Endothelial cell of umbilical vein (primary cell): ENCODE measurements around the gene DGKI. TPM values are rescaled to one million over a fixed set of nuclear protein-coding genes. Genes with fewer than 3 reads are reported as not detected.

Experiments
- BruUV-seq: library from RNA; stranded (reverse); fragments of 400-500 nt; replicated peaks from 2 replicates; lab custom pipeline; 2021; lab: Mats Ljungman, UMichigan
- CTCF ChIA-PET: fragments of 300-600, 350-600 bp; sonication (Branson Sonifier 250); formaldehyde crosslinking; loops from one replicate; lab custom pipeline; 2021; ENCODE audit warnings: antibody characterized with exemption, inconsistent platforms; lab: Charles Lee
- POLR2A ChIA-PET: fragments of 300-600, 350-600 bp; sonication (Branson Sonifier 250); formaldehyde crosslinking; loops from one replicate; lab custom pipeline; 2021; ENCODE audit warnings: antibody characterized with exemption, inconsistent platforms; lab: Charles Lee
- DNase-seq: peaks from one replicate; pipeline ENCODE4 v3.0.0-alpha.2; 2011; ENCODE audit warnings: low read depth, low spot score
- FAIRE-seq: peaks from 2 replicates; lab custom pipeline; 2011; peaks lifted over from hg19 to GRCh38; lab: Jason Lieb, UNC
- H2AFZ ChIP-seq: 2 replicates; pipeline ENCODE4 v1.6.0; 2012; ENCODE audit warnings: low read depth, low read length, control low read depth, inconsistent platforms
- H3K27ac ChIP-seq: 2 replicates; pipeline ENCODE4 v1.5.1; 2011; ENCODE audit warnings: low read depth, mild to moderate bottlenecking, control low read depth, low read length, moderate library complexity; ENCODE audit not compliant: insufficient read depth
- H3K27me3 ChIP-seq, 2 experiments: 2 replicates each; pipeline versions ENCODE4 v1.6.0 to v1.6.1; 2011; ENCODE audit warnings: low read length in 2 of 2, mixed read lengths in 1 of 2; ENCODE audit not compliant: control insufficient read depth in 2 of 2, insufficient read depth in 2 of 2
- H3K36me3 ChIP-seq, 2 experiments: 2 replicates in 1 of 2; 3 replicates in 1 of 2; pipeline ENCODE4 v1.5.1; 2011; ENCODE audit warnings: low read length in 2 of 2, mild to moderate bottlenecking in 1 of 2, moderate library complexity in 1 of 2; ENCODE audit not compliant: control insufficient read depth in 2 of 2, insufficient read depth in 2 of 2; ENCODE audit errors: extremely low read depth in 1 of 2
- H3K4me1 ChIP-seq: 3 replicates; pipeline ENCODE4 v1.5.1; 2011; ENCODE audit warnings: mild to moderate bottlenecking, low read length; ENCODE audit not compliant: control insufficient read depth, insufficient read depth; ENCODE audit errors: extremely low read depth
- H3K4me2 ChIP-seq: 2 replicates; pipeline ENCODE4 v1.6.1; 2011; ENCODE audit warnings: low read length, control low read depth, mixed read lengths; ENCODE audit not compliant: insufficient read depth
- H3K4me3 ChIP-seq, 3 experiments: fragments of 200-600 bp in 1 of 3; sonication (generic), shearing (Covaris generic) in 1 of 3; replicated peaks in 1 of 3; 2 replicates each; pipeline ENCODE4 v1.5.1; 2011 to 2016; ENCODE audit warnings: control low read depth in 3 of 3, low read length in 3 of 3, mild to moderate bottlenecking in 2 of 3, inconsistent platforms in 1 of 3, low read depth in 1 of 3, moderate library complexity in 1 of 3; ENCODE audit not compliant: insufficient read depth in 1 of 3
- H3K79me2 ChIP-seq: 2 replicates; pipeline ENCODE4 v1.6.0; 2012; ENCODE audit warnings: low read length, inconsistent platforms; ENCODE audit not compliant: control insufficient read depth, insufficient read depth
- H3K9ac ChIP-seq: replicated peaks from 2 replicates; pipeline ENCODE3; 2011; ENCODE audit warnings: low read length, control low read depth; ENCODE audit not compliant: insufficient read depth; ENCODE audit errors: extremely low read depth
- H3K9me1 ChIP-seq: replicated peaks from 3 replicates; pipeline ENCODE4 v1.6.0; 2011; ENCODE audit warnings: mild to moderate bottlenecking, low read length; ENCODE audit not compliant: control insufficient read depth, insufficient read depth; ENCODE audit errors: extremely low read depth
- H3K9me3 ChIP-seq: replicated peaks from 2 replicates; pipeline ENCODE4 v1.5.1; 2012; ENCODE audit warnings: low read length, inconsistent platforms; ENCODE audit not compliant: control insufficient read depth, insufficient read depth
- H4K20me1 ChIP-seq: replicated peaks from 2 replicates; pipeline ENCODE3; 2011; ENCODE audit warnings: mild to moderate bottlenecking, low read length; ENCODE audit not compliant: control insufficient read depth, insufficient read depth; ENCODE audit errors: extremely low read depth
- EZH2 ChIP-seq: IDR thresholded peaks from 2 replicates; pipeline ENCODE4 v1.6.1; 2012; ENCODE audit warnings: borderline replicate concordance, low read depth, mild to moderate bottlenecking, moderate library complexity, low read length, inconsistent platforms; ENCODE audit not compliant: severe bottlenecking
- FOS ChIP-seq: IDR thresholded peaks from 2 replicates; pipeline ENCODE4 v1.6.1; 2011; ENCODE audit warnings: mild to moderate bottlenecking, low read length, moderate library complexity, borderline replicate concordance; ENCODE audit not compliant: insufficient read depth
- GATA2 ChIP-seq: IDR thresholded peaks from 2 replicates; pipeline ENCODE4 v1.7.0; 2011; ENCODE audit warnings: low read depth, mild to moderate bottlenecking, moderate library complexity, mixed read lengths, low read length; ENCODE audit not compliant: insufficient read length, insufficient read depth
- JUN ChIP-seq: IDR thresholded peaks from 2 replicates; pipeline ENCODE4 v1.6.1; 2011; ENCODE audit warnings: borderline replicate concordance, low read depth; ENCODE audit not compliant: insufficient read length, insufficient read depth
- MYC ChIP-seq: IDR thresholded peaks from one replicate; pipeline ENCODE4 v1.6.1; 2011; ENCODE audit warnings: mild to moderate bottlenecking, low read depth, low read length
- POLR2A ChIP-seq: IDR thresholded peaks from 2 replicates; pipeline ENCODE4 v1.6.1; 2012; ENCODE audit warnings: low read depth, mild to moderate bottlenecking, control low read depth, low read length
- POLR2AphosphoS5 ChIP-seq: IDR thresholded peaks from 2 replicates; pipeline ENCODE4 v1.6.1; 2012; ENCODE audit warnings: low read depth, mild to moderate bottlenecking, control low read depth, low read length, moderate library complexity; ENCODE audit not compliant: insufficient read depth
- dilution Hi-C: fragments of 300-500 bp; cut with MboI; formaldehyde crosslinking; loops from one replicate; pipeline ENCODE4 v1.15.0; 2019; ENCODE audit warnings: low sequenced_read_pairs; ENCODE audit not compliant: extremely low pct_ligation_motif_present
- intact Hi-C: fragments of 100-400 bp; cut with micrococcal nuclease; formaldehyde crosslinking; loops from one replicate; pipeline ENCODE4 v1.10.0; 2022
- polyA plus RNA-seq, 4 experiments: library from polyadenylated mRNA; depleted of rRNA in 3 of 4; stranded (reverse) in 3 of 4; unstranded in 1 of 4; fragments of >200 nt; gene quantifications; 2 replicates each; pipeline versions ENCODE4 v1.2.1 to v1.2.3, GENCODE V29; 2011 to 2012; ENCODE audit warnings: missing spikeins in 1 of 4
- total RNA-seq: library from RNA; stranded (reverse); gene quantifications from 2 replicates; pipeline ENCODE4 v1.2.3, GENCODE V29; 2021
- TF ChIP-seq, protein P1 (sequence below), 2 donors: IDR thresholded peaks; 1 replicate in 1 of 2; 2 replicates in 1 of 2; pipeline ENCODE4 v1.5.1; 2011; ENCODE audit warnings: low read length in 2 of 2, mild to moderate bottlenecking in 2 of 2, moderate library complexity in 2 of 2, control low read depth in 1 of 2, inconsistent platforms in 1 of 2, low read depth in 1 of 2; ENCODE audit not compliant: insufficient read depth in 1 of 2; ENCODE audit errors: extremely low read depth in 1 of 2
- TF ChIP-seq, protein P2 (sequence below): IDR thresholded peaks from 2 replicates; pipeline ENCODE4 v1.6.1; 2011; ENCODE audit not compliant: insufficient read depth, insufficient read length

The DGKI gene
- total and polyA plus RNA-seq, 2 donors (not counting 3 experiments of a cell fraction or from before 2014, with no cell fraction given), result 0.11 to 0.51 TPM

DNA sequence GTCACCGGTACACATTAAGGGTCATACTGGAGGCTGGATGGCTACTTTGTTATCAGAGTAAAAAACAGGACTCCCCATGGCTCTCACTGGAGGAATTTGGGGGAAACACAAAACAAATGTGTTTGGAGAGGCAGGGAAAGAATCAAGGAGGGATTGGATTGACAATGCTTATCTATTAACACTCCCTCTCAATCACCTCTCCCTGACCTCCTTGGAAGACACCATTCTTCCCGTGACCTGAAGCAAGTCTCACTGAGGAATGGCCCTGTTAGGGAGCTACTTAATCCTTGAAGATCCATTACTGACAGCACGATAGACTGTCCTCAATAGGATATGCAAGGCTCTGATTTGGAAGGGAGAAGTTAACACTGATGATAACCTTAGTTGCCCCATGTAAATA, 261.2 kb downstream of the DGKI start:
- ChIA-PET POLR2A (no interaction called here), CTCF (interaction anchor here (1.1 kb wide), 2 partner anchors 21 to 1470 kb away, joined by 3 read pairs; no protein-coding TSS in a partner anchor)
- Histone ChIP-seq H3K27ac (no peak overlapping the region), H3K4me2 (no peak overlapping the region), H3K9ac (no peak overlapping the region), H4K20me1 (no peaks in the 10 kb centered on the region), H2AFZ (no peak overlapping the region), H3K4me1 (peaks cover 1% of the 10 kb centered on the region), H3K27me3 (no peaks in the 10 kb centered on the region), H3K9me1 (no peaks in the 10 kb centered on the region), H3K79me2 (no peaks in the 10 kb centered on the region), H3K36me3 (no peaks in the 10 kb centered on the region), H3K9me3 (no peaks in the 10 kb centered on the region), H3K4me3 (no peak overlapping the region)
- dilution Hi-C loops, result no loop called here
- intact Hi-C loops, result loop anchor here (10.0 kb wide), 1 partner anchor 1921 kb away; the partner anchor contains the start of gene STMP1
- no peak for FAIRE-seq
- DNase-seq, result no peak
- TF ChIP-seq, protein P1, sequence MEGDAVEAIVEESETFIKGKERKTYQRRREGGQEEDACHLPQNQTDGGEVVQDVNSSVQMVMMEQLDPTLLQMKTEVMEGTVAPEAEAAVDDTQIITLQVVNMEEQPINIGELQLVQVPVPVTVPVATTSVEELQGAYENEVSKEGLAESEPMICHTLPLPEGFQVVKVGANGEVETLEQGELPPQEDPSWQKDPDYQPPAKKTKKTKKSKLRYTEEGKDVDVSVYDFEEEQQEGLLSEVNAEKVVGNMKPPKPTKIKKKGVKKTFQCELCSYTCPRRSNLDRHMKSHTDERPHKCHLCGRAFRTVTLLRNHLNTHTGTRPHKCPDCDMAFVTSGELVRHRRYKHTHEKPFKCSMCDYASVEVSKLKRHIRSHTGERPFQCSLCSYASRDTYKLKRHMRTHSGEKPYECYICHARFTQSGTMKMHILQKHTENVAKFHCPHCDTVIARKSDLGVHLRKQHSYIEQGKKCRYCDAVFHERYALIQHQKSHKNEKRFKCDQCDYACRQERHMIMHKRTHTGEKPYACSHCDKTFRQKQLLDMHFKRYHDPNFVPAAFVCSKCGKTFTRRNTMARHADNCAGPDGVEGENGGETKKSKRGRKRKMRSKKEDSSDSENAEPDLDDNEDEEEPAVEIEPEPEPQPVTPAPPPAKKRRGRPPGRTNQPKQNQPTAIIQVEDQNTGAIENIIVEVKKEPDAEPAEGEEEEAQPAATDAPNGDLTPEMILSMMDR (IDR thresholded peaks at IDR 0.05; ENCODE audit: extremely low read depth in 1 of 2, insufficient read depth in 1 of 2, low read depth in 1 of 2, low read length in 2 of 2), result no peak
- TF ChIP-seq MYC (no peak), POLR2AphosphoS5 (no peak), POLR2A (no peak), EZH2 (no peak), JUN (no peak), GATA2 (no peak), FOS (no peak)
- TF ChIP-seq, protein P2, sequence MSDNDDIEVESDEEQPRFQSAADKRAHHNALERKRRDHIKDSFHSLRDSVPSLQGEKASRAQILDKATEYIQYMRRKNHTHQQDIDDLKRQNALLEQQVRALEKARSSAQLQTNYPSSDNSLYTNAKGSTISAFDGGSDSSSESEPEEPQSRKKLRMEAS, result no peak
- BruUV-seq, result no TSS peak
